ENCODE results near the gene TRIM34. TPM values are rescaled to one million over a fixed set of nuclear protein-coding genes. Genes with fewer than 3 reads are reported as not detected.

TRIM34 gene
- total RNA-seq, 1 donor from 2014 or later: 13.7 TPM

DNA sequence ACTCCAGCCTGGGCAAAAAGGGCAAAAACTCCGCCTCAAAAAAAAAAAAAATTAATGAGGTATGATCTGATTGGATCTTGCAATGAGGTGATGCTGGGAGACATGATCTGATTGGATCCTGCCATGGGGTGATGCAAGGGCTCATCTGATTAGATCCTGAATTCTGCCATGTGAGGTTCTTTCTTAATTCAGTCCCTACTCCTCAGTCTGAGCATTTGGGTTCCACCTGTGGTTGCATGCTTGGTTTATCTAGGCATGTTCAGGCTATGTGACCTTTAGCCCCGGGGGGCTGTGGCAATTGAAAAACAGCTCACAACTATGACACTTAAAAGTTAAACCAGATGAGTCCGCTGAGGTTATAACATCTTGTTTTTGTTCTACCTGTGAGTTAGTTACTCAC is 33.2 kb upstream of the TRIM34 start:
- TF ChIP-seq, protein P1, sequence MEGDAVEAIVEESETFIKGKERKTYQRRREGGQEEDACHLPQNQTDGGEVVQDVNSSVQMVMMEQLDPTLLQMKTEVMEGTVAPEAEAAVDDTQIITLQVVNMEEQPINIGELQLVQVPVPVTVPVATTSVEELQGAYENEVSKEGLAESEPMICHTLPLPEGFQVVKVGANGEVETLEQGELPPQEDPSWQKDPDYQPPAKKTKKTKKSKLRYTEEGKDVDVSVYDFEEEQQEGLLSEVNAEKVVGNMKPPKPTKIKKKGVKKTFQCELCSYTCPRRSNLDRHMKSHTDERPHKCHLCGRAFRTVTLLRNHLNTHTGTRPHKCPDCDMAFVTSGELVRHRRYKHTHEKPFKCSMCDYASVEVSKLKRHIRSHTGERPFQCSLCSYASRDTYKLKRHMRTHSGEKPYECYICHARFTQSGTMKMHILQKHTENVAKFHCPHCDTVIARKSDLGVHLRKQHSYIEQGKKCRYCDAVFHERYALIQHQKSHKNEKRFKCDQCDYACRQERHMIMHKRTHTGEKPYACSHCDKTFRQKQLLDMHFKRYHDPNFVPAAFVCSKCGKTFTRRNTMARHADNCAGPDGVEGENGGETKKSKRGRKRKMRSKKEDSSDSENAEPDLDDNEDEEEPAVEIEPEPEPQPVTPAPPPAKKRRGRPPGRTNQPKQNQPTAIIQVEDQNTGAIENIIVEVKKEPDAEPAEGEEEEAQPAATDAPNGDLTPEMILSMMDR (IDR thresholded peaks at IDR 0.05): no peak
- Histone ChIP-seq H3K27ac (no peak overlapping the region), H3K4me3 (no peak overlapping the region), H3K27me3 (ENCODE audit: low read depth) (no peaks in the 10 kb centered on the region), H3K36me3 (no peaks in the 10 kb centered on the region), H3K4me1 (no peaks in the 10 kb centered on the region), H3K9me3 (no peaks in the 10 kb centered on the region)
- intact Hi-C loops (cut with DNase I): no loop called here
- DNase-seq: no peak
- ATAC-seq: no peak

DNA sequence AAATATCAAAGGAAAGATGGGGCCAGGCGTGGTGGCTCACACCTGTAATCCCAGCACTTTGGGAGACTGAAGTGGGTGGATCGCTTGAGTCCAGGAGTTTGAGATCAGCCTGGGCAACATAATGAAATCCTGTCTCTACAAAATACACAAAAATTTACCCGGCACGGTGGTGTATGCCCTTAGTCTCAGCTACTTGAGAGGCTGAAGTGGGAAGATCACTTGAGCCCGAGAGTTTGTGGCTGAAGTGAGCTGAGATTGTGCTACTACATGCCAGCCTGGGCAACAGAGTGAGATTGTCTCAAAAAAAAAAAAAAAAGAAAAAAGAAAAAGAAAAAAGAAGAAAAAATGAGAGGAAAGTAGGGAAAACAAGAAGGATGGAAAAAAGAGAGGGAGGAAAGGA is 32.2 kb upstream of the TRIM34 start:
- Histone ChIP-seq H3K4me3 (no peak overlapping the region), H3K4me1 (no peaks in the 10 kb centered on the region), H3K36me3 (no peaks in the 10 kb centered on the region), H3K27ac (no peak overlapping the region), H3K9me3 (no peaks in the 10 kb centered on the region), H3K27me3 (ENCODE audit: low read depth) (no peaks in the 10 kb centered on the region)
- intact Hi-C loops (cut with DNase I): no loop called here
- peak; percentile 15 to 76 for ATAC-seq
- no peak for DNase-seq
- TF ChIP-seq, protein P1 (IDR thresholded peaks at IDR 0.05): no peak

DNA sequence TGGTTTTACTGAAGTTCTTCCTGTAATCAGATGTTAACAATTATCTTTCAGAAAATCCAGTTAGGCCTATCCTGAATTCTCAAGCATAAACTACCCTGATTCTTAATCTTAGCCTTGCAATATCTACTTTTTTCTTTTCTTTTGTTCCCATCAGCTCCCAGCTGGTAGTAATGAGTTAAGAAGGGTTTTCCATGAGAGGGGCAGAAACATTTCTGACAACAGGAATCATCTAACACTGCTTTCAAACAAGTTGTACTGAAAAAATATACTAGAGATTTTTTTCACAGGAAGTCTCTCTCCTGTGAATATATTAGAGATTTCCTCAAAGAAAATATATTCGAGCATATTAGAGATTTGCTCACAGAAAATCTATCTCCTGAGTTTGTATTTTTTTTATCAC is 31.7 kb upstream of the TRIM34 start:
- Histone ChIP-seq H3K27ac (no peak overlapping the region), H3K9me3 (no peaks in the 10 kb centered on the region), H3K27me3 (ENCODE audit: low read depth) (no peaks in the 10 kb centered on the region), H3K4me3 (no peak overlapping the region), H3K4me1 (peaks cover 1% of the 10 kb centered on the region), H3K36me3 (no peaks in the 10 kb centered on the region)
- ATAC-seq (no peak), DNase-seq (no peak)
- intact Hi-C loops (cut with DNase I): no loop called here
- TF ChIP-seq, protein P1 (IDR thresholded peaks at IDR 0.05): no peak

DNA sequence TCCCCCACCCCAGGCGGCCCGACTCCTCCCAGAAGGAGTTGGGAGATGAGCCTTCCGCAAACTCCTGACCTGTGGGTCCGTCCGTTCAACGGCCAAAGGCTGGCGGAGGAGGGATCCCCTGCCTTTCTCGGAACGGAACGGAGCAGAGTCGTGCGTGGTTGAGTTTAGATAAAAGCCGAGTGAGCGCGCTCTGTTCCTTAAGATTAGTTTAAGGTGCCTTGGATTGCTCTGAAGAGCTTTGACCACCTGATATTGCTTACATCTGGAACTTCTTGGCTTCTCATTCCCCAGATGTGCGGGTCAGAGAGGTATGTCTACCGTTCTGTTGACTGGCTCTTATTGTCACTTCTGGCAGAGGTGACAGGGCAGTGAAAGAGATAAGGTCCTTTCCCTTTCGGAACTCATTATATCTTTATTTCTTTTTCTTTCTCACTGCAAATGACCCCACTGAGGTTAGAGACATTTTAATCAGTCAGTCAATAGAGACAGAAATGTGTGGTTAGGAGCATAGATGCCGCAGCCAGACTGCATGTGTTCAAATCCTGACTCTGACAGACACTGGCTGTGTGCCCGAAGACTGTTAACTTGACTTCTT is 28.1 kb upstream of the TRIM34 start, which contains the start of gene TRIM6:
TRIM6 (plus strand) TSS at position 31 of the 595 bp plus-strand sequence; CDS start at position 292, 261 bp downstream.
- Histone ChIP-seq H3K9me3 (no peaks in the 10 kb centered on the region), H3K4me3 (peak within 1 kb of the TSS; percentile 54), H3K27ac (peak within 1 kb of the TSS; percentile 61), H3K4me1 (peaks cover 19% of the 10 kb centered on the region), H3K27me3 (ENCODE audit: low read depth) (no peaks in the 10 kb centered on the region), H3K36me3 (no peaks in the 10 kb centered on the region)
- TF ChIP-seq, protein P1 (IDR thresholded peaks at IDR 0.05): no peak
- intact Hi-C loops (cut with DNase I): no loop called here
- DNase-seq (peak; percentile 75), ATAC-seq (peak; percentile 53 to 61)

DNA sequence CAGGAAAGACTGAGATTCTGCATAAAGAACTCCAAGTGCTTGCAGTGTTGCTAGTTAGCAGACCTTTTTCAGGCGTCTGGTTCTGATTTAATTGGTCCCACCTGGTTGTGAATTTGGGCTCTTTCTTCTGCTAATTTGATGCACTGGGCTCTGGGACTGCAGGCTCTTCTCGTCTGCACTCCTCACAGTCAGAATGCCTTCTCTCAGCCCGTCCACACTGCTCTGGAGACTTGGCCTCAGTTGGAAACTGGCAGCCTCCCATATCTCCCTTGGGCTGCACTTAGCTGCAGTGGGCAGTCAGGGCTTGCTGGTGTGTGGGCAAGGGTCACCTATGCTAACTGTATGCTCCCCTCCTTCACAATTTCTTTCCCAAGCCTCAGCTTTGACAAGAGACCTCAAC is 26.8 kb upstream of the TRIM34 start:
- H3K4me3 ChIP-seq: no peak overlapping the region
- ATAC-seq (no peak), DNase-seq (no peak)
- H3K27ac ChIP-seq: no peak overlapping the region
- H3K36me3 ChIP-seq: no peaks in the 10 kb centered on the region
- TF ChIP-seq, protein P1 (IDR thresholded peaks at IDR 0.05): no peak
- intact Hi-C loops (cut with DNase I): no loop called here
- peaks cover 19% of the 10 kb centered on the region for H3K4me1 ChIP-seq
- H3K9me3 ChIP-seq: no peaks in the 10 kb centered on the region
- no peaks in the 10 kb centered on the region for H3K27me3 ChIP-seq (ENCODE audit: low read depth)

All from lower lobe of right lung (tissue), 2 donors.